WTC11 (cell line): ENCODE measurements around the gene SRD5A1. TPM values are rescaled to one million over a fixed set of nuclear protein-coding genes. Genes with fewer than 3 reads are reported as not detected.

Source experiments
- ATAC-seq: fragments of 200-7000 bp; cut with Tn5 transposase; 2 replicates; pipeline ENCODE4 v1.10.0; 2021; ENCODE audit warnings: mild to moderate bottlenecking, moderate library complexity
- CTCF ChIA-PET: fragments of 300-600 bp; sonication (Branson Sonifier 250); formaldehyde crosslinking; loops from one replicate; lab custom pipeline; 2021; ENCODE audit warnings: antibody characterized with exemption; lab: Charles Lee
- POLR2A ChIA-PET: fragments of 350-600 bp; sonication (Branson Sonifier 250); formaldehyde crosslinking; loops from one replicate; lab custom pipeline; 2021; ENCODE audit warnings: antibody characterized with exemption; lab: Charles Lee
- DNase-seq: peaks from one replicate; pipeline ENCODE4 v3.0.0; 2021; ENCODE audit warnings: low spot score
- H3K27ac Mint-ChIP-seq: 2 replicates; pipeline ENCODE4 v1.8.0; 2021; ENCODE audit warnings: mixed read lengths
- H3K27me3 Mint-ChIP-seq: 2 replicates; pipeline ENCODE4 v1.8.0; 2021; ENCODE audit warnings: low read depth, mild to moderate bottlenecking, moderate library complexity, mixed read lengths
- H3K36me3 Mint-ChIP-seq: 2 replicates; pipeline ENCODE4 v1.8.0; 2021; ENCODE audit warnings: mixed read lengths
- H3K4me1 Mint-ChIP-seq: 2 replicates; pipeline ENCODE4 v1.8.0; 2022; ENCODE audit warnings: mixed read lengths
- H3K4me3 Mint-ChIP-seq: 2 replicates; pipeline ENCODE4 v1.8.0; 2021; ENCODE audit warnings: mild to moderate bottlenecking, moderate library complexity, mixed read lengths
- H3K9me3 Mint-ChIP-seq: 2 replicates; pipeline ENCODE4 v1.8.0; 2021; ENCODE audit warnings: mixed read lengths
- ATF2 ChIP-seq: sonication (generic); formaldehyde crosslinking; IDR thresholded peaks from 2 replicates; pipeline ENCODE4 v1.8.1; 2022; ENCODE audit warnings: low read depth, missing genetic modification reagents, borderline replicate concordance
- CBFB ChIP-seq: sonication (generic); formaldehyde crosslinking; IDR thresholded peaks from 2 replicates; pipeline ENCODE4 v1.8.1; 2022; ENCODE audit warnings: mild to moderate bottlenecking, low read depth, missing genetic modification reagents
- CREB1 ChIP-seq: sonication (generic); formaldehyde crosslinking; IDR thresholded peaks from 2 replicates; pipeline ENCODE4 v1.8.0; 2023; ENCODE audit warnings: mild to moderate bottlenecking, missing genetic modification reagents
- CREM ChIP-seq: sonication (generic); formaldehyde crosslinking; IDR thresholded peaks from 2 replicates; pipeline ENCODE4 v1.8.1; 2022; ENCODE audit warnings: mild to moderate bottlenecking, missing genetic modification reagents, moderate library complexity
- E2F1 ChIP-seq: sonication (generic); formaldehyde crosslinking; IDR thresholded peaks from 2 replicates; pipeline ENCODE4 v1.8.0; 2022; ENCODE audit warnings: mild to moderate bottlenecking, missing genetic modification reagents
- ERG ChIP-seq: fragments of 250-450 bp; sonication (Bioruptor Pico); IDR thresholded peaks from 2 replicates; pipeline ENCODE4 v1.8.0; 2021; ENCODE audit warnings: mild to moderate bottlenecking
- GRHL2 ChIP-seq: fragments of 250-450 bp; sonication (Bioruptor Pico); IDR thresholded peaks from 2 replicates; pipeline ENCODE4 v1.8.0; 2022; ENCODE audit warnings: mild to moderate bottlenecking, moderate library complexity; ENCODE audit not compliant: insufficient replicate concordance, severe bottlenecking
- JUN ChIP-seq: sonication (generic); formaldehyde crosslinking; IDR thresholded peaks from 2 replicates; pipeline ENCODE4 v1.8.0; 2023; ENCODE audit warnings: mild to moderate bottlenecking, missing genetic modification reagents
- KAT7 ChIP-seq: sonication (generic); formaldehyde crosslinking; IDR thresholded peaks from 2 replicates; pipeline ENCODE4 v1.8.1; 2023; ENCODE audit warnings: missing genetic modification reagents, mild to moderate bottlenecking, borderline replicate concordance
- NFYB ChIP-seq: sonication (generic); formaldehyde crosslinking; conservative IDR thresholded peaks from 2 replicates; pipeline ENCODE4 v1.8.0; 2022; ENCODE audit warnings: low read depth, missing genetic modification reagents
- NR3C1 ChIP-seq: sonication (generic); formaldehyde crosslinking; conservative IDR thresholded peaks from 2 replicates; pipeline ENCODE4 v1.8.1; 2023; ENCODE audit warnings: low read depth, mild to moderate bottlenecking, missing genetic modification reagents
- OVOL2 ChIP-seq: fragments of 250-450 bp; sonication (Bioruptor Pico); IDR thresholded peaks from 2 replicates; pipeline ENCODE4 v1.9.0; 2021; ENCODE audit warnings: mild to moderate bottlenecking, borderline replicate concordance
- TEAD4 ChIP-seq: sonication (generic); formaldehyde crosslinking; IDR thresholded peaks from 2 replicates; pipeline ENCODE4 v1.8.0; 2022; ENCODE audit warnings: mild to moderate bottlenecking, missing genetic modification reagents
- ZBTB21 ChIP-seq: sonication (generic); formaldehyde crosslinking; IDR thresholded peaks from 2 replicates; pipeline ENCODE4 v1.8.1; 2023; ENCODE audit warnings: mild to moderate bottlenecking, missing genetic modification reagents, borderline replicate concordance
- ZNF219 ChIP-seq: sonication (generic); formaldehyde crosslinking; IDR thresholded peaks from 2 replicates; pipeline ENCODE4 v1.8.0; 2023; ENCODE audit warnings: missing genetic modification reagents, mild to moderate bottlenecking, borderline replicate concordance
- ZNF317 ChIP-seq: sonication (generic); formaldehyde crosslinking; IDR thresholded peaks from 2 replicates; pipeline ENCODE4 v1.8.1; 2023; ENCODE audit warnings: low read depth, mild to moderate bottlenecking, moderate library complexity, missing genetic modification reagents, borderline replicate concordance
- ZNF396 ChIP-seq: fragments of 250-450 bp; sonication (Bioruptor Pico); IDR thresholded peaks from 2 replicates; pipeline ENCODE4 v1.8.0; 2021; ENCODE audit warnings: mild to moderate bottlenecking, moderate library complexity, borderline replicate concordance
- ZNF671 ChIP-seq: fragments of 250-450 bp; sonication (Bioruptor Pico); IDR thresholded peaks from 2 replicates; pipeline ENCODE4 v1.8.0; 2021; ENCODE audit warnings: mild to moderate bottlenecking
- total RNA-seq: library from RNA; stranded (reverse); gene quantifications from 3 replicates; pipeline ENCODE4 v1.2.3, GENCODE V29; 2021
- TF ChIP-seq, protein P1 (sequence below): sonication (generic); formaldehyde crosslinking; IDR thresholded peaks from 2 replicates; pipeline ENCODE4 v1.8.0; 2023; ENCODE audit warnings: missing genetic modification reagents
- TF ChIP-seq, protein P2 (sequence below): sonication (generic); formaldehyde crosslinking; IDR thresholded peaks from 2 replicates; pipeline ENCODE4 v1.8.1; 2023; ENCODE audit warnings: mild to moderate bottlenecking, missing genetic modification reagents
- TF ChIP-seq, protein P3 (sequence below): fragments of 250-450 bp; sonication (Bioruptor Pico); conservative IDR thresholded peaks from 2 replicates; pipeline ENCODE4 v1.9.0; 2021; ENCODE audit warnings: mild to moderate bottlenecking
- TF ChIP-seq, protein P4 (sequence below): sonication (generic); formaldehyde crosslinking; IDR thresholded peaks from 2 replicates; pipeline ENCODE4 v1.8.1; 2023; ENCODE audit warnings: mild to moderate bottlenecking, missing genetic modification reagents, borderline replicate concordance

The SRD5A1 gene
- total RNA-seq, 1 experiment from 2014 or later = 36.9 TPM

DNA sequence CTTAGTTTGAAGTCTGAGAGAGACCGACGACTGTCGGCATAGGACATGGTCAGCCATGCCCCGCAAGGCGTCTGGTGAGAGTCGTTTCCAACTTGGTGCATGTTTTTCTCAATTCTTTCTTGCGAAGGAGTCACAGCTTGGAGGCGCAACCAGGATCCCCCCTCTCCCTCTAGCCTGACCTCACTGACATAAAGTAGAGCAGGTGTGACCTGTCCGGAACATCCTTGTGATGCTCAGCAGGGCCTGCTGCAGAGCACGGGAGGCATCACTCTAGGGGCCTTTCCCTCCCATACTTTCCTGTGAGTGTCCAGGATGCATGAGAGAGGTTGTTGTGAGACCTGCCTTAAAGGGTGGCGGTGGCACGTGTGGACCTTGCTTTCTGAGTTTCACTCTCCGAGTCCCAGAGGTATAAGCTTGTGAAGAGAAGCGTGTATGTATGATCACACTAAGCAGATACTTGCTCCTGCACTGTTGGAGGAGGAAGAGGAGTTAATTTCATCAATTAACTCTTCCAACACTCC, 85.0 kb downstream of the SRD5A1 start (continued):
- TF ChIP-seq ERG (CRISPR knock-in tag) (no peak), ZNF671 (CRISPR knock-in tag) (no peak), NR3C1 (CRISPR knock-in tag) (no peak), JUN (CRISPR knock-in tag) (no peak), CREB1 (CRISPR knock-in tag) (no peak)

DNA sequence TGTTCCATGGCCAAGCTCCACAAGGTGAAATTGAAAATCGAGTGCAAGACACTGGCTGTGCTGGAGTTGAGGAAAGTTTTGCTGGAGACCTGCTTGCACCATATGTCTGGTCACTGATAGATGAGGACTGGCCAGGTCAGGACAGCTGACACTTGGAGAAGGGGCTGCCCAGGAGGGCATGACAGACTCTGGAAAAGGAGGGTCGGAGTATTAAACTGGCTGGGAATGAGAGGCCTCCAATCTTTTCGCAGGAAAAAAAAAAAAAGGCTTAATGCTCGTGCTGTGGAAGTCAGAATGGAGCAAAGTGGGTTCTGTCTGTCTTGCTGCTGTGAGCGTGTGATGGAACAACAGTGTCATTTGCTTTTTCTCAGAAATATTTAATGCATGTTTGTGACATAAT, 85.5 kb downstream of the SRD5A1 start:
- H3K36me3 Mint-ChIP-seq = peaks cover 7% of the 10 kb centered on the region; the same call in 1 of the 2 replicates
- POLR2A ChIA-PET = no interaction called here
- H3K27ac Mint-ChIP-seq = peak overlapping the region; percentile 25
- CTCF ChIA-PET = no interaction called here
- ATAC-seq (no peak), DNase-seq (no peak)
- H3K4me3 Mint-ChIP-seq = no peak overlapping the region
- H3K4me1 Mint-ChIP-seq = peaks cover 77% of the 10 kb centered on the region
- no peaks in the 10 kb centered on the region for H3K27me3 Mint-ChIP-seq
- H3K9me3 Mint-ChIP-seq = no peaks in the 10 kb centered on the region
- TF ChIP-seq OVOL2 (no peak), ZBTB21 (no peak), NR3C1 (CRISPR knock-in tag) (no peak), ZNF317 (no peak), GRHL2 (CRISPR knock-in tag) (no peak), ATF2 (no peak), CREM (no peak), TEAD4 (CRISPR knock-in tag) (no peak), ZNF671 (CRISPR knock-in tag) (no peak), E2F1 (CRISPR knock-in tag) (no peak), ZNF396 (CRISPR knock-in tag) (no peak)
- TF ChIP-seq, protein P1, sequence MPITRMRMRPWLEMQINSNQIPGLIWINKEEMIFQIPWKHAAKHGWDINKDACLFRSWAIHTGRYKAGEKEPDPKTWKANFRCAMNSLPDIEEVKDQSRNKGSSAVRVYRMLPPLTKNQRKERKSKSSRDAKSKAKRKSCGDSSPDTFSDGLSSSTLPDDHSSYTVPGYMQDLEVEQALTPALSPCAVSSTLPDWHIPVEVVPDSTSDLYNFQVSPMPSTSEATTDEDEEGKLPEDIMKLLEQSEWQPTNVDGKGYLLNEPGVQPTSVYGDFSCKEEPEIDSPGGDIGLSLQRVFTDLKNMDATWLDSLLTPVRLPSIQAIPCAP (CRISPR knock-in tag) = no peak
- TF ChIP-seq, protein P2, sequence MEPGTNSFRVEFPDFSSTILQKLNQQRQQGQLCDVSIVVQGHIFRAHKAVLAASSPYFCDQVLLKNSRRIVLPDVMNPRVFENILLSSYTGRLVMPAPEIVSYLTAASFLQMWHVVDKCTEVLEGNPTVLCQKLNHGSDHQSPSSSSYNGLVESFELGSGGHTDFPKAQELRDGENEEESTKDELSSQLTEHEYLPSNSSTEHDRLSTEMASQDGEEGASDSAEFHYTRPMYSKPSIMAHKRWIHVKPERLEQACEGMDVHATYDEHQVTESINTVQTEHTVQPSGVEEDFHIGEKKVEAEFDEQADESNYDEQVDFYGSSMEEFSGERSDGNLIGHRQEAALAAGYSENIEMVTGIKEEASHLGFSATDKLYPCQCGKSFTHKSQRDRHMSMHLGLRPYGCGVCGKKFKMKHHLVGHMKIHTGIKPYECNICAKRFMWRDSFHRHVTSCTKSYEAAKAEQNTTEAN (CRISPR knock-in tag) = no peak
- TF ChIP-seq, all 79 proteins: peak for 0

DNA sequence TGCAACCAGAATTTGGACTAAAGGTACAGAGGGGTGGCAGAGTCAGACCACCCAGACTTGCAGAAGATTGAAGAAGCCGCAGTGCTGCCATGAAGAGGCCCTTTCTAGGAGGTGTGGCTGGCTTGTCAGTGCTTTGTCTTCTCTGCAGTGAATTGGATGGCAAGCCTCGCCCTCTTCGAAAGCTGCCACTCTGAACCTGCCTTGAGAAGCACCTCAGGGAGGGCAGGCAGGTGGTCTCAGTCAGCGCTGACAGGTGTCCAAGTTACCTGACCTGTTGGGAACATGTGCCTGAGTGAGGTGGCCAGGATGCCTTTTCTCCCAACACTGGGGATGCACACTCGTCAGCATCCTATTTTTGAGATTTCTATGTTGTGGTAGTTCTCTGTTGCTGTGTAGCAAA, 86.2 kb downstream of the SRD5A1 start:
- Mint-ChIP-seq H3K36me3 (peaks cover 9% of the 10 kb centered on the region; the same call in 1 of the 2 replicates), H3K4me3 (no peak overlapping the region), H3K27me3 (no peaks in the 10 kb centered on the region), H3K9me3 (no peaks in the 10 kb centered on the region), H3K27ac (no peak overlapping the region), H3K4me1 (peaks cover 83% of the 10 kb centered on the region)
- TF ChIP-seq OVOL2 = no peak
- no peak for TF ChIP-seq KAT7
- TF ChIP-seq, protein P3, sequence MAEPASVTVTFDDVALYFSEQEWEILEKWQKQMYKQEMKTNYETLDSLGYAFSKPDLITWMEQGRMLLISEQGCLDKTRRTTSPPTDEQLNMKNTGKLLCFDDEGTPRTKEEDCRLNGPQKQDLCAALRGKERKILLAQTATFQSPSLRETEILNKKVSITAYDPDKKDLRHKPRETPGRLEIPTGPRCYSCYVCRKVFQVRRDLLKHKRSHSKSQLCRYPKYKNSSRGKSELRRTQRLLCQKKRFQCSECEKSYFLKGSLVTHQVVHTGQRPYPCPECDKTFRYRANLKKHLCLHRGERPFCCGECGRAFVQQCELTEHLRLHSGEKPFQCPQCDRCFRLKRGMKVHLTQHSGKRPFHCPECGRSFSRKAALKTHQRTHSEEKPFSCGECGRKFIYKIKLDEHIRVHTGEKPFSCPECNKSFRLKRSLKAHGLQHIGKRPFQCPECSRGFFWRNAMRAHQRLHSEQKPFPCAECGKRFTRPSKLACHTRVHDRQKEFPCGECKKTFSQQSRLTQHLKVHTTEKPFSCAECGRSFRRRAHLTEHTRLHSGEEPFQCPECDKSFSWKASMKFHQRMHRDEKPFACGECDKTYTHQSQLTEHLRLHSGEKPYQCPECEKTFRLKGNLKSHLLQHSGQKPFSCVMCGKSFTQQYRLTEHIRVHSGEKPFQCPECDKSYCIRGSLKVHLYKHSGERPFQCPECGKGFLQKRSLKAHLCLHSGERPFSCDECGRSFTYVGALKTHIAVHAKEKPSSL (CRISPR knock-in tag) = no peak
- no peak for TF ChIP-seq NFYB (CRISPR knock-in tag)
- TF ChIP-seq ZNF219 (CRISPR knock-in tag) = no peak
- TF ChIP-seq CBFB (CRISPR knock-in tag) = no peak
- TF ChIP-seq, protein P4, sequence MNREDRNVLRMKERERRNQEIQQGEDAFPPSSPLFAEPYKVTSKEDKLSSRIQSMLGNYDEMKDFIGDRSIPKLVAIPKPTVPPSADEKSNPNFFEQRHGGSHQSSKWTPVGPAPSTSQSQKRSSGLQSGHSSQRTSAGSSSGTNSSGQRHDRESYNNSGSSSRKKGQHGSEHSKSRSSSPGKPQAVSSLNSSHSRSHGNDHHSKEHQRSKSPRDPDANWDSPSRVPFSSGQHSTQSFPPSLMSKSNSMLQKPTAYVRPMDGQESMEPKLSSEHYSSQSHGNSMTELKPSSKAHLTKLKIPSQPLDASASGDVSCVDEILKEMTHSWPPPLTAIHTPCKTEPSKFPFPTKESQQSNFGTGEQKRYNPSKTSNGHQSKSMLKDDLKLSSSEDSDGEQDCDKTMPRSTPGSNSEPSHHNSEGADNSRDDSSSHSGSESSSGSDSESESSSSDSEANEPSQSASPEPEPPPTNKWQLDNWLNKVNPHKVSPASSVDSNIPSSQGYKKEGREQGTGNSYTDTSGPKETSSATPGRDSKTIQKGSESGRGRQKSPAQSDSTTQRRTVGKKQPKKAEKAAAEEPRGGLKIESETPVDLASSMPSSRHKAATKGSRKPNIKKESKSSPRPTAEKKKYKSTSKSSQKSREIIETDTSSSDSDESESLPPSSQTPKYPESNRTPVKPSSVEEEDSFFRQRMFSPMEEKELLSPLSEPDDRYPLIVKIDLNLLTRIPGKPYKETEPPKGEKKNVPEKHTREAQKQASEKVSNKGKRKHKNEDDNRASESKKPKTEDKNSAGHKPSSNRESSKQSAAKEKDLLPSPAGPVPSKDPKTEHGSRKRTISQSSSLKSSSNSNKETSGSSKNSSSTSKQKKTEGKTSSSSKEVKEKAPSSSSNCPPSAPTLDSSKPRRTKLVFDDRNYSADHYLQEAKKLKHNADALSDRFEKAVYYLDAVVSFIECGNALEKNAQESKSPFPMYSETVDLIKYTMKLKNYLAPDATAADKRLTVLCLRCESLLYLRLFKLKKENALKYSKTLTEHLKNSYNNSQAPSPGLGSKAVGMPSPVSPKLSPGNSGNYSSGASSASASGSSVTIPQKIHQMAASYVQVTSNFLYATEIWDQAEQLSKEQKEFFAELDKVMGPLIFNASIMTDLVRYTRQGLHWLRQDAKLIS = no peak
- ChIA-PET POLR2A (no interaction called here), CTCF (interaction anchor here (1.0 kb wide), 1 partner anchor 9 kb away, joined by 3 read pairs; no protein-coding TSS in a partner anchor)
- ATAC-seq = no peak
- DNase-seq = no peak
